Amniotic epithelial cell (primary cell): ENCODE data around the gene SPATA19.

Experiments
- DNase-seq: peaks from one replicate; pipeline ENCODE4 v3.0.0-alpha.2; 2010; ENCODE audit warnings: low read depth

Gene SPATA19

GRCh38 chr11:133817449-133817848 lies 27.9 kb downstream of the SPATA19 start:
- no peak for DNase-seq

GRCh38 chr11:133816146-133816870 lies 29.0 kb downstream of the SPATA19 start:
- no peak for DNase-seq

GRCh38 chr11:133815636-133816035 lies 29.7 kb downstream of the SPATA19 start:
- no peak for DNase-seq

GRCh38 chr11:133814588-133815100 lies 30.7 kb downstream of the SPATA19 start:
- no peak for DNase-seq

GRCh38 chr11:133811850-133812685 lies 33.2 kb downstream of the SPATA19 start:
- no peak for DNase-seq

- no peak for DNase-seq
Observed at GRCh38 chr11:133810766-133811165, 34.5 kb downstream of the SPATA19 start.

- no peak for DNase-seq
Observed at GRCh38 chr11:133809569-133810491, 35.5 kb downstream of the SPATA19 start.

GRCh38 chr11:133808393-133809140 lies 36.7 kb downstream of the SPATA19 start:
- no peak for DNase-seq

- DNase-seq: no peak
Observed at GRCh38 chr11:133803026-133803425, 42.3 kb downstream of the SPATA19 start.

GRCh38 chr11:133801356-133801755 lies 44.0 kb downstream of the SPATA19 start:
- DNase-seq: no peak

GRCh38 chr11:133800666-133801065 lies 44.6 kb downstream of the SPATA19 start:
- no peak for DNase-seq

- DNase-seq: no peak
Observed at GRCh38 chr11:133797554-133797953, 47.8 kb downstream of the SPATA19 start.

- DNase-seq: no peak
Observed at GRCh38 chr11:133796043-133796795, 49.1 kb downstream of the SPATA19 start.

- no peak for DNase-seq
Observed at GRCh38 chr11:133795088-133795487, 50.2 kb downstream of the SPATA19 start.

- no peak for DNase-seq
Observed at GRCh38 chr11:133794205-133794604, 51.1 kb downstream of the SPATA19 start.

GRCh38 chr11:133793271-133794035 lies 51.9 kb downstream of the SPATA19 start:
- DNase-seq: no peak

GRCh38 chr11:133790995-133791394 lies 54.3 kb downstream of the SPATA19 start:
- no peak for DNase-seq
